KBM-7 (cell line): ENCODE measurements around the gene ABCG1.
"Not testable (repeated sequence)": the region's sequence is repeated elsewhere in the genome, so short reads cannot be mapped to it uniquely, and the experiment has no call there.

ENCODE experiments used
- DNase-seq: peaks from one replicate; pipeline ENCODE4 v3.0.0-alpha.2; 2015
- in situ Hi-C: fragments of 300-500 bp; cut with MboI; formaldehyde crosslinking; loops from 2 replicates; pipeline ENCODE4 v1.14.3; 2020; ENCODE audit warnings: low sequenced_read_pairs, low pct_unique_long_range_greater_than_20kb, mixed read lengths

ABCG1 gene

GRCh38 chr21:42218836-42219605, at the start of gene ABCG1:
ABCG1 (plus strand) TSS chr21:42219140; CDS start chr21:42219263, 123 bp downstream.
- DNase-seq = no peak
- in situ Hi-C loops = no loop called here

DNA sequence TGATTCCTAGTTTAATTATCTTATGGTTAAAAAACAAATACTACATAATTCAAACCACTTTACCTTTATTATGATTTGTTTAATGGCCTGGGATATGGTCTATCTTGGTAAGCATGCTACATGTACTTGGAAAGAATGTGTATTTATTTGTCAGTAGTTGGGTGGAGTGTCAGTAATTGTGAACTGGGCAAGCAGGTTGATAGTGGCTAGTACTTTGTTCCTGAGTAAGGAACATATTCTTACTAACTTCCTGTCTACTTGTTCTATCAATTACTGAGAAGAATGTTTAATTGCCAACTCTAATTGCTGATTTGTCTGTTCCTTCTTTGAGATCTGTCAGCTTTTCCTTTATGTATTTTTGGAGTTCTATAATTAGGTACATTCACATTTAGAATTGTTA, 49.2 kb upstream of the ABCG1 start:
- in situ Hi-C loops = loop anchor here (25.0 kb wide), 1 partner anchor 268 kb away; no protein-coding TSS in a partner anchor

GRCh38 chr21:42171091-42172053, 47.6 kb upstream of the ABCG1 start:
- DNase-seq = no peak
- in situ Hi-C loops = loop anchor here (25.0 kb wide), 1 partner anchor 266 kb away; no protein-coding TSS in a partner anchor

More for the DNA sequence above, 49.2 kb upstream of the ABCG1 start:
- DNase-seq = no peak

GRCh38 chr21:42172596-42173483, 46.1 kb upstream of the ABCG1 start:
- in situ Hi-C loops = loop anchor here (25.0 kb wide), 1 partner anchor 264 kb away; no protein-coding TSS in a partner anchor
- DNase-seq = no peak

DNA sequence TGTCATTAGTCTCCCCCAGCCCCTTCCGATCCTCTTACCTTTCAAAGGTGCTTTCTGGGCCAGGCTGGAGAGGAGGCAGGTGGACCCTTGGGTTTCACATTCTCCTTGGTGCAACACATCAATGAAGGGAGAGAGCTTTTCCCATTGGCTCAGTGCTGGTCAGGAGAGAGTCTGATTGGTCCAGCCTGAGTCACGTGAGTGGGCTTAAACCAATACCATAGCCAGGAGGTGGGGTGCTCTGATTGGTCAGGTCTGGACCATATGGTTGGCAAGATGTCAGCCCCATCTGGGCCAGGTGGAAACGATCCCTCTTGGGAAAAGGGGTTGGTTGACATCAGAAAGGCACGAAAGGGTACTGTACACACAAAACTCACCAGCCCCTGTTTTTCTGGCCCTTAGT, 44.8 kb upstream of the ABCG1 start:
- no peak for DNase-seq
- in situ Hi-C loops = loop anchor here (25.0 kb wide), 1 partner anchor 263 kb away; no protein-coding TSS in a partner anchor

DNA sequence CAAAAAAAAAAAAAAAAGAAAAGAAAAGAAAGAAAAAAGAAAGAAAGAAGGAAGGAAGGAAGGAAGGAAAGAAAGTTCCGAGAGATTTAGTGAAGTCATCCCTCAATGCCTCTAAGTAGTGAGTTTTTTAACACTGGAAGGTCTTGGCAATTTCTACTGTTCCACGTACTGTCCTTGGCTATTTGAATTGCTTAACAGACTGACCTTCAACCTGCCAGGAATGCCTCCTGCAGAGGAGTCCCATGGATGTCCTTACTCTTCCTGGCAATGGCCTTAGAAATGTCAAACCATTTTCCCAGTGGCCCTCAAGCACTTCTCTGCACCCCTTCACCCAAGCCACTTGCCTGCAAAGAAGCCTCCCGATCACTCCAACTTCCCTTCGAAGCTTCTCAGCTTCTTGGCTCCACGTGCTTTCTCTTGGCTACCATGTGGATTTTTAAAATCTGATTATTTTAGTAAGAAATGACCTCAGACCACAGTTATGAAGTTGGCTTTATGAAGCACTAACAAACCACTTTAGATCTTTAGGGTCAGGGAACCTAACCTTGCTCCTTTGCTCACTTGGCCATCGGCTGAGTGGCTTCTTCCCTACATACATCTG, 43.7 kb upstream of the ABCG1 start:
- no peak for DNase-seq
- in situ Hi-C loops = no loop called here

GRCh38 chr21:42176859-42177258, 42.1 kb upstream of the ABCG1 start:
- in situ Hi-C loops = no loop called here

DNA sequence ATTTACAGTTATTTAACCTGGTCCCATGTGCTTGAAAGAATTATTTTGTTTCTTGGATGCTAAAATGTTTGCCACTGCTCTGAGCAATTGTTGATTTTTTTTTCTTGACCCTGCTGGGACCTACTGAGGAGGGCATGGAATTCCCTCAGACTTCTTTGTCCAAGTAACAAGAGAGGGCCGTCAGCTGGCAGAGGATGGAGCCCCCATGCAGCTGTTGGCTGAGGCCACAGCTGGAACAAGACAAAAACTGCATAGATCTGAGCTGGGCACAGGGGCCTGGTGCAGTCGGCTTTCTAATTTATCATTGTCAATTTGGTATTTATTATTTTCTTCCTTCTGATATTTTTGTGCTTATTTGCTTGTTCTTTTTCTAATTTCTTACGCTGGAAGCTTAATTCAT, 39.6 kb upstream of the ABCG1 start:
- in situ Hi-C loops = no loop called here
- no peak for DNase-seq

More at GRCh38 chr21:42176859-42177258, 42.1 kb upstream of the ABCG1 start:
- no peak for DNase-seq

DNA sequence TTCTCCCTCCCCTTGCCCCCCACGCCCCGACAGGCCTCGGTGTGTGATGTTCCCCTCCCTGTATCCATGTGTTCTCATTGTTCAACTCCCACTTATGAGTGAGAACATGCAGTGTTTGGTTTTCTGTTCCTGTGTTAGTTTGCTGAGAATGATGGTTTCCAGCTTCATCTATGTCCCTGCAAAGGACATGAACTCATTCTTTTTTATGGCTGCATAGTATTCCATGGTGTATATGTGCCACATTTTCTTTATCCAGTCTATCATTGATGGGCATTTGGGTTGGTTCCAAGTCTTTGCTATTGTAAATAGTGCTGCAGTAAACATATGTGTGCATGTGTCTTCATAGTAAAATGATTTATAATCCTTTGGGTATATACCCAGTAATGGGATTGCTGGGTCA, 38.9 kb upstream of the ABCG1 start:
- in situ Hi-C loops, DNase-seq: not testable (repeated sequence)

GRCh38 chr21:42182713-42183371, 36.1 kb upstream of the ABCG1 start:
- in situ Hi-C loops = no loop called here
- DNase-seq = no peak

GRCh38 chr21:42183374-42184266, 35.3 kb upstream of the ABCG1 start:
- DNase-seq = no peak
- in situ Hi-C loops = no loop called here

GRCh38 chr21:42186591-42186990, 32.3 kb upstream of the ABCG1 start:
- in situ Hi-C loops = no loop called here
- DNase-seq = no peak

GRCh38 chr21:42187976-42188653, 30.8 kb upstream of the ABCG1 start:
- peak; percentile 88 for DNase-seq
- in situ Hi-C loops = no loop called here

- in situ Hi-C loops = no loop called here
- DNase-seq = no peak
These were observed 30.3 kb upstream of the ABCG1 start for GRCh38 chr21:42188663-42189062.

DNA sequence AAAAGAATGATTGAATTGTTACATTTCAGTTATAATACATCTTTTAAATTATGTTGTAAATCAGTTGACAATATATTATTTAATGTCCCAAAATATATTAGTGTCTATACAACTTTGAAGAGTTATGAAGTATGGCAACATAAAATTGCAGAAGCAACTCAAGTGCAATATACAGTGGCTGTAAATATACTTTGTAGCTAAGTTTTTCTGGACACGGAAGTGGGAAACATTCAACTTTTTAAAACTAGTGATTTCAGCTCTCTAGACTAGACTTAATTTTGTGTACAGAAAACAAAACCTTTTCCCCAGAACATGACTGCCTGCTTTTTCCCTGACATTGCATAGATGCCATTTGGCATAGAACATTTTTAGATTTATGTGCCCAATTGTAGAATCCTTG, 29.5 kb upstream of the ABCG1 start:
- in situ Hi-C loops = no loop called here
- no peak for DNase-seq

DNA sequence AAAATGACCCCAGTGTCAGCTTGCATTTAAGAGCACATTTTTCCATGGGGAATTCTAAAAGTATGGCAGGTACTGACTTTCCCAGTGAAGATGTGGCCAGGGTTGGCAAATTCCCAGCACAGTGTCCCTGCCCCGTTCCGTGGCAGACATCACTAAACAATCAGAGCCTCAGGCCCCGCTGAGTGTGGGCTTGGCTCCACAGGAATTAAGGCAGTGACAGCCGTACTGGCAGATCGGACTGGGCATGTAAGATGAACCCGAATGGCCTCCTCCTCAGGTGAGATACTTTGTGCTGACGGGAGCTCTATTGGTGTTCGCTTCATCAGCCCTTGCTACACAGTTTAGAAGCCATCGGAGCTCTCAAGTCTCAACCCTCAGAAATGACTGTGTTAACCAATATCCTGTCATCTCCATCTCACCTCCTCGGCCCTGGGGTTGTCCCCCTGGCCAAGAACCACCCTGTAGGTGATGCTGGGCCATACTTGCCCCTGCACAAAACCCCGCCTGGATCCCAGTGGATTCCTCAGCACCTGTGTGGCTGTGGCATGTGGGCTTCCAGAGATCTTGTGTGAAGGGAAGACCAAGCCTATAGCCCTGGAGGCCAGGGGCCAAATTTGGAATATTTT, 29.0 kb upstream of the ABCG1 start:
- no peak for DNase-seq
- in situ Hi-C loops = no loop called here
